ENCODE measurements around the gene IRAK2. TPM values are rescaled to one million over a fixed set of nuclear protein-coding genes. Genes with fewer than 3 reads are reported as not detected.
"Not testable (repeated sequence)": the region's sequence is repeated elsewhere in the genome, so short reads cannot be mapped to it uniquely, and the experiment has no call there.

The IRAK2 gene
- total RNA-seq, 4 donors from 2014 or later: 0.29 to 8.7 (median 3.7) TPM

DNA sequence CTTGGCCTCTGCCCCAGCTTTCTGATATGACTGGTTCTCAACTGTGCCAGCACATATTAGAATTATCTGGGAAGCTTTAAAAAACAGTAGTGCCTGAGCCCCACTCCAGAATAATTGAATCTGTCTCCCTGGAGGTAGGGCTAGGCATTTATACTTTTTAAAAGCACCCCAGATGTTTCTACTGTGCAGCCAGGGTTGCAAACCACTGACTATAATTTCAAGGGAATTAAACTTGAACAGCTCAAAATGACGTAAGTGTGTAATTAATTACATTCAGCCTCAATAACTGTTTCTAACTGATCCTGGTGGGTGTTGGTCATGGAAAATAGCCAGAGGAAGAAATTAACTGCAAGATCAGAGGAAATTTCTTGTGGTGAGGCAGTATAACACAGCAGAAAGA lies 4.4 kb upstream of the IRAK2 start:
- Histone ChIP-seq H3K4me3 (no peak overlapping the region), H3K4me1 (no peaks in the 10 kb centered on the region), H3K9me3 (no peaks in the 10 kb centered on the region), H3K36me3 (no peaks in the 10 kb centered on the region), H3K27me3 (no peaks in the 10 kb centered on the region), H3K27ac (no peak overlapping the region)
- intact Hi-C loops (cut with DNase I; ENCODE audit: low total_unique reads): loop anchor here (10.0 kb wide), 1 partner anchor 54 kb away; no protein-coding TSS in a partner anchor
- TF ChIP-seq POLR2A (IDR thresholded peaks at IDR 0.05): no peak
- TF ChIP-seq, protein P1, sequence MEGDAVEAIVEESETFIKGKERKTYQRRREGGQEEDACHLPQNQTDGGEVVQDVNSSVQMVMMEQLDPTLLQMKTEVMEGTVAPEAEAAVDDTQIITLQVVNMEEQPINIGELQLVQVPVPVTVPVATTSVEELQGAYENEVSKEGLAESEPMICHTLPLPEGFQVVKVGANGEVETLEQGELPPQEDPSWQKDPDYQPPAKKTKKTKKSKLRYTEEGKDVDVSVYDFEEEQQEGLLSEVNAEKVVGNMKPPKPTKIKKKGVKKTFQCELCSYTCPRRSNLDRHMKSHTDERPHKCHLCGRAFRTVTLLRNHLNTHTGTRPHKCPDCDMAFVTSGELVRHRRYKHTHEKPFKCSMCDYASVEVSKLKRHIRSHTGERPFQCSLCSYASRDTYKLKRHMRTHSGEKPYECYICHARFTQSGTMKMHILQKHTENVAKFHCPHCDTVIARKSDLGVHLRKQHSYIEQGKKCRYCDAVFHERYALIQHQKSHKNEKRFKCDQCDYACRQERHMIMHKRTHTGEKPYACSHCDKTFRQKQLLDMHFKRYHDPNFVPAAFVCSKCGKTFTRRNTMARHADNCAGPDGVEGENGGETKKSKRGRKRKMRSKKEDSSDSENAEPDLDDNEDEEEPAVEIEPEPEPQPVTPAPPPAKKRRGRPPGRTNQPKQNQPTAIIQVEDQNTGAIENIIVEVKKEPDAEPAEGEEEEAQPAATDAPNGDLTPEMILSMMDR (IDR thresholded peaks at IDR 0.05): no peak
- no peak for DNase-seq

DNA sequence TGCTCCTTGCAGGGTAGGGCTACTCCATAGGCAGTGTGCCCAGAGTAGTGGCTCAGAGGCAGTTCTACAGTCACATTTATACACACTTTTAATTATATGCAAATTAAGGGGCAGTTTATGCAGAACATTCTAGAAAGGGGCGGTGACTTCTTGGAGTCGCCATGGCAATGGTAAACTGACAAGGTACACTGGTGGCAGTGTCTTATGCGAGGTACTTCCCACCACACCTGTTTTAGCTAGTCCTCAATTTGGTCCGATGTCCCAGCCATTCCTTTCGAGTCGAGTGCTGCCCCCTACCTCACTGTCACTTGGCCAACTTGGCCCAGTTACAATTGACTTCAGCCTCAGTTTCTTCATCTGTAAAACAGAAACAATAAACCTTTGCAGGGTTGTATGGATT lies 3.8 kb upstream of the IRAK2 start:
- Histone ChIP-seq H3K27me3 (no peaks in the 10 kb centered on the region), H3K4me3 (no peak overlapping the region), H3K4me1 (no peaks in the 10 kb centered on the region), H3K9me3 (no peaks in the 10 kb centered on the region), H3K27ac (no peak overlapping the region), H3K36me3 (no peaks in the 10 kb centered on the region)
- DNase-seq: no peak
- no peak for TF ChIP-seq POLR2A (IDR thresholded peaks at IDR 0.05)
- TF ChIP-seq, protein P1 (IDR thresholded peaks at IDR 0.05): no peak
- intact Hi-C loops (cut with DNase I; ENCODE audit: low total_unique reads): loop anchor here (10.0 kb wide), 1 partner anchor 54 kb away; no protein-coding TSS in a partner anchor

DNA sequence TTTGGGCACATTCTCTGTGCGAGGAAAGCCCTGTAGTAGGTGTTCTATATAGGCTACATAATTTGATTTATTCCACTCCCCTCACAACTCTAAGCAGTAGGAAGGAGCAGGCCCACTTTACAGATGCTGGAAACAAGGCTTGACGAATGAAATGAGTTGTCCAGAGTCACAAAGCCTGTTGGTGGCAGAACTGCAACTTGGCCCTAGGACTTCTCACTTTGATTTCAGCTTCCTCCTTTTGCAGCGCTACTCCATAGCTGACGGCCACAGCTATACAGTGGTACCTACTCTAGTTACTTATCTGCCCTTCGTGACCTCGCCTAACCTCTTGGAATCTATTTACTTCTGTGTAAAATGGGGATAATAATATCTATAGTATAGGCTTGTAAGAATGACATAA lies 2.5 kb upstream of the IRAK2 start:
- no peaks in the 10 kb centered on the region for H3K36me3 ChIP-seq
- no peak for DNase-seq
- H3K4me1 ChIP-seq: no peaks in the 10 kb centered on the region
- no peaks in the 10 kb centered on the region for H3K9me3 ChIP-seq
- no peak overlapping the region for H3K27ac ChIP-seq
- no peak overlapping the region for H3K4me3 ChIP-seq
- H3K27me3 ChIP-seq: no peaks in the 10 kb centered on the region
- TF ChIP-seq, protein P1 (IDR thresholded peaks at IDR 0.05): no peak
- no peak for TF ChIP-seq POLR2A (IDR thresholded peaks at IDR 0.05)
- intact Hi-C loops (cut with DNase I; ENCODE audit: low total_unique reads): loop anchor here (10.0 kb wide), 1 partner anchor 53 kb away; no protein-coding TSS in a partner anchor

DNA sequence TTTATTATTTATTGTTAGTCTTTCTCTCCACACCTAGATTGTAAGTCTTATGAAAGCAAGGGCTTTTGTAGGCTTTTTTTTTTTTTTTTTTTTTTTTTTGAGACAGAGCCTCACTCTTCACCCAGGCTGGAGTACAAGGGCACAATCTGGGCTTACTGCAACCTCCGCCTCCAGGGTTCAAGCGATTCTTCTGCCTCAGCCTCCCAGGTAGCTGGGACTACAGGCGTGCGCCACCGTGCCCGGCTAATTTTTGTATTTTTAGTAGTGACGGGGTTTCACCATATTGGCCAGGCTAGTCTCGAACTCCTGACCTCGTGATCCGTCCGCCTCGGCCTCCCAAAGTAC lies 546 bp upstream of the IRAK2 start:
- DNase-seq, H3K27me3 ChIP-seq, H3K9me3 ChIP-seq, H3K36me3 ChIP-seq, H3K4me1 ChIP-seq: not testable (repeated sequence)
- intact Hi-C loops (cut with DNase I; ENCODE audit: low total_unique reads): loop anchor here (10.0 kb wide), 1 partner anchor 51 kb away; no protein-coding TSS in a partner anchor
- Histone ChIP-seq H3K27ac (peak overlapping the region in 1 of 2 donors; percentile 64), H3K4me3 (peak overlapping the region in 1 of 2 donors; percentile 80)

DNA sequence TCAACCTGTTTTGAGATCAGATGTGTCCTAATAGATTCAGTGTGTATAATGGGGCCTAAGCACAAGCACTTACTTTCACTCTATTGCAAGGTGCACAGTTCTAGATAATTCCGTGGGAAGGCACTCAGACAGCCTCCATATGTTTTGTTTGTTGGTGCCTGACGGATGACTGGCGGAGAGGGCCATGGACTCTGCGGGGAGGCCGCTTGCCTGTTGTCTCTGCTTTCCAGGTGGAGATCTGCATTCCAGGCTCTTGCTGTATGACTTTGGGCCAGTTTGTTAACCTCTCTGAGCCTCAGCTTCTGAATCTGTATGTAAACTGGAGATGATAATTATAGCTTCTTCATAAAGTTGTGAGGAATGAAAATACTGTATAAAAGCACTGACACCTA lies 1.5 kb downstream of the IRAK2 start:
- no peaks in the 10 kb centered on the region for H3K9me3 ChIP-seq
- H3K4me3 ChIP-seq: no peak overlapping the region
- DNase-seq: no peak
- no peaks in the 10 kb centered on the region for H3K36me3 ChIP-seq
- no peaks in the 10 kb centered on the region for H3K27me3 ChIP-seq
- H3K27ac ChIP-seq: no peak overlapping the region
- TF ChIP-seq, protein P1 (IDR thresholded peaks at IDR 0.05): no peak
- TF ChIP-seq POLR2A (IDR thresholded peaks at IDR 0.05): no peak
- intact Hi-C loops (cut with DNase I; ENCODE audit: low total_unique reads): loop anchor here (10.0 kb wide), 1 partner anchor 49 kb away; no protein-coding TSS in a partner anchor
- no peaks in the 10 kb centered on the region for H3K4me1 ChIP-seq

DNA sequence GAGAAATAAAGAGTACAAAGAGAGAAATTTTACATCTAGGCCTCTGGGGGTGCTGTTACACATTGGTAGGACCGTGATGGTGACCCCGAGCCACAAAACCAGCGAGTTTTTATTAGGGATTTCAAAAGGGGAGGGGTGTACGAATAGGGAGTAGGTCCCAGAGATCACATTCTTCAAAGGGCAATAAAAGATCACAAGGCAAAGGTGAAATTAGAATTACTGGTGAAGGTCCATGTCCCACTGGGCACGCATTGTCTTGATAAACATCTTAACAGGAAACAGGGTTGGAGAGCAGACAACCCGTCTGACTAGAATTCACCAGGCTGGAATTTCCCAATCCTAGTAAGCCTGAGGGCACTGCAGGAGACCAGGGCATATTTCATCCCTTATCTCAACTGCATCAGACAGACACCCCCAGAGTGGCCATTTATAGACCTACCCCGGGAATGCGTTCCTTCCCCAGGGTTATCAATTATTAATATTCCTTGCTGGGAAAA lies 4.3 kb downstream of the IRAK2 start:
- H3K9me3 ChIP-seq: no peaks in the 10 kb centered on the region
- no peak overlapping the region for H3K4me3 ChIP-seq
- H3K4me1 ChIP-seq: peaks cover 0 to 4% of the 10 kb centered on the region in 2 donors
- intact Hi-C loops (cut with DNase I; ENCODE audit: low total_unique reads): loop anchor here (10.0 kb wide), 1 partner anchor 46 kb away; no protein-coding TSS in a partner anchor
- DNase-seq: no peak
- TF ChIP-seq, protein P1 (IDR thresholded peaks at IDR 0.05): no peak
- TF ChIP-seq POLR2A (IDR thresholded peaks at IDR 0.05): no peak
- no peaks in the 10 kb centered on the region for H3K27me3 ChIP-seq
- no peaks in the 10 kb centered on the region for H3K36me3 ChIP-seq
- no peak overlapping the region for H3K27ac ChIP-seq

Measured in uterus (tissue), 4 donors.